Measurements from ENCODE around the gene MNDA.
"Not testable (repeated sequence)": the region's sequence is repeated elsewhere in the genome, so short reads cannot be mapped to it uniquely, and the experiment has no call there.

Gene MNDA

DNA sequence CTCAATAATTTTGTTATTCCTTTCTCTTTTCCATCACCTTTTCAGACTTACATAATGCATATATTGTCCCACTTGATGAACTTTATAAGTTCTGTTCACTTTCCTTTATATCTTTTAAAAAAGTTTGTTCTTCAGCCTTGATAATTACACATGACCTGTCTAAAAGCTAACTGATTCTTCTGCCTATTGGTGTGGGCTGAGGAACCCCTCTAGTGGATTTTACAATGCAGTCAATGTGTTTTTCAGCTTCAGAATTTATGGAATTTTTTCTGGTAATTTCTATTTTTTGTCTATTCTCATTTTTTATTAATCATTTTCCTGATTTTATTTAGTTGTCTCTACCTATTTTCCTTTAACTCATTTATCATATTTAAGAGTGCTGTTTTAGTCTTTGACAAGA is 7.5 kb downstream of the MNDA start:
- intact Hi-C loops (cut with DNase I; ENCODE audit: low total_unique reads), result no loop called here
- DNase-seq, result no peak
- TF ChIP-seq, protein P1, sequence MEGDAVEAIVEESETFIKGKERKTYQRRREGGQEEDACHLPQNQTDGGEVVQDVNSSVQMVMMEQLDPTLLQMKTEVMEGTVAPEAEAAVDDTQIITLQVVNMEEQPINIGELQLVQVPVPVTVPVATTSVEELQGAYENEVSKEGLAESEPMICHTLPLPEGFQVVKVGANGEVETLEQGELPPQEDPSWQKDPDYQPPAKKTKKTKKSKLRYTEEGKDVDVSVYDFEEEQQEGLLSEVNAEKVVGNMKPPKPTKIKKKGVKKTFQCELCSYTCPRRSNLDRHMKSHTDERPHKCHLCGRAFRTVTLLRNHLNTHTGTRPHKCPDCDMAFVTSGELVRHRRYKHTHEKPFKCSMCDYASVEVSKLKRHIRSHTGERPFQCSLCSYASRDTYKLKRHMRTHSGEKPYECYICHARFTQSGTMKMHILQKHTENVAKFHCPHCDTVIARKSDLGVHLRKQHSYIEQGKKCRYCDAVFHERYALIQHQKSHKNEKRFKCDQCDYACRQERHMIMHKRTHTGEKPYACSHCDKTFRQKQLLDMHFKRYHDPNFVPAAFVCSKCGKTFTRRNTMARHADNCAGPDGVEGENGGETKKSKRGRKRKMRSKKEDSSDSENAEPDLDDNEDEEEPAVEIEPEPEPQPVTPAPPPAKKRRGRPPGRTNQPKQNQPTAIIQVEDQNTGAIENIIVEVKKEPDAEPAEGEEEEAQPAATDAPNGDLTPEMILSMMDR (IDR thresholded peaks at IDR 0.05), result no peak
- Histone ChIP-seq H3K36me3 (no peaks in the 10 kb centered on the region), H3K27me3 (no peaks in the 10 kb centered on the region), H3K4me1 (no peaks in the 10 kb centered on the region), H3K27ac (no peak overlapping the region), H3K4me3 (no peak overlapping the region), H3K9me3 (no peaks in the 10 kb centered on the region)

DNA sequence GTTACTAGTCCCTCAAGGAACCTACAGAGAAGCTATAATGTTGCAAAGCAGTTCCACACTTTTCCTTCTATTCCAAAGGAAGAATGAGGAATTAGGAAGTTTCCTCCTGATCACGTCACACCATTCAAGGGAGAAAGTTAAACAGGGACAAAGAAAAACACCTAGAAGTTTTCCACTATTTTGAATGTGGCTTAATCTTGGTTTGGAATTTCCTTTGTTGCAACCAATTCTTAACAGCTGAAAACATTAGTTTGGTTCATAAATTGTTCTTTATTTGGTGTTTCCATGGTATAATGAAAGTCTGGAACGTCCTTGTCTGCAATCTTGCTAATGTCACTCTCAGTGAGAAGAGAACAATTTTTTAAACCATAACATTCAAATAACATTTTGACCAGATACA is 8.4 kb downstream of the MNDA start:
- DNase-seq, result no peak

DNA sequence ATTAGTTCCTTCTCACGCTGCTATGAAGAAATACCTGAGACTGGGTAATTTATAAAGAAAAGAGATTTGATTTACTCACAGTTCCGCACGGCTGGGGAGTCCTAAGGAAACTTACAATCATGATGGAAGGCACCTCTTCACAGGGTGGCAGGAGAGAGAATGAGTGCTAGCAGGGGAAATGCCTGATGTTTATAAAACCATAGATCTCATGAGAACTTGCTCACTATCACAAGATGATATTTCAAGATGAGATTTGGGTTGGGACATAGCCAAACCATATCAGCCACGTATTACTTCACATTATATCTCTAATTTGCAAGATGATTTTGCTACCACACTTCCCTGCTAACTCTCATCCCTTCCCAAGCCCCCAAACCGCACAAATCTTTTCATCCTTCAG is 9.1 kb downstream of the MNDA start:
- no peak overlapping the region for H3K27ac ChIP-seq
- no peaks in the 10 kb centered on the region for H3K27me3 ChIP-seq
- intact Hi-C loops (cut with DNase I; ENCODE audit: low total_unique reads), result no loop called here
- DNase-seq, result no peak
- no peaks in the 10 kb centered on the region for H3K4me1 ChIP-seq
- TF ChIP-seq, protein P1 (IDR thresholded peaks at IDR 0.05), result no peak
- H3K4me3 ChIP-seq, result no peak overlapping the region
- H3K36me3 ChIP-seq, result no peaks in the 10 kb centered on the region
- no peaks in the 10 kb centered on the region for H3K9me3 ChIP-seq

More for the DNA sequence above, 8.4 kb downstream of the MNDA start:
- Histone ChIP-seq H3K36me3 (no peaks in the 10 kb centered on the region), H3K4me3 (no peak overlapping the region), H3K4me1 (no peaks in the 10 kb centered on the region), H3K27ac (no peak overlapping the region), H3K9me3 (no peaks in the 10 kb centered on the region), H3K27me3 (no peaks in the 10 kb centered on the region)
- TF ChIP-seq, protein P1 (IDR thresholded peaks at IDR 0.05), result no peak
- intact Hi-C loops (cut with DNase I; ENCODE audit: low total_unique reads), result no loop called here

DNA sequence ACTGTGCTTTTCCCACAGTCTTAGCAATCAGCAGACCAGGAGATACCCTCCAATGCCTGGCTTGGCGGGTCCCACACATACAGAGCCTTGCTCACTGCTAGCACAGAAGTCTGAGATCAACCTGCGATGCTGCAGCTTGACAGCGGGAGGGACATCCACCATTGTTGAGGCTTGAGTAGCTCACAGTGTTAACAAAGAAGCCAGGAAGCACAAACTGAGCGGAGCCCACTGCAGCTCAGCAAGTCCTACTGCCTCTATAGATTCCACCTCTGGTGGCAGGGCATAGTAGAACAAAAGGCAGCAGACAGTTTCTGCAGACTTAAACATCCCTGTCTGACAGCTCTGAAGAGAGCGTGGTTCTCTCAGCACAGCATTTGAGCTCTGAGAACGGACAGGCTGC is 33.4 kb downstream of the MNDA start:
- TF ChIP-seq, protein P1 (IDR thresholded peaks at IDR 0.05), result no peak

DNA sequence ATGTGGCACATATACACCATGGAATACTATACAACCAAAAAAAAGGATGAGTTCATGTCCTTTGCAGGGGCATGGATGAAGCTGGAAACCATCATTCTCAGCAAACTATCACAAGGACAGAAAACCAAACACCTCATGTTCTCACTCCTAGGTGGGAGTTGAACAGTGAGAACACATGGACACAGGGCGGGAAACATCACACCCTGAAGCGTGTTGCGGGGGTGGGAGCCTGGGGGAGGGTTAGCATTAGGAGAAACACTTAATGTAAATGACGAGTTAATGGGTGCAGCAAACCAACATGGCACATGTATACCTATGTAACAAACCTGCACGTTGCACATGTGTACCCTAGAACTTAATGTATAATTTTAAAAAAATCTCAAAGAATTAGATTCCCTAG is 39.3 kb downstream of the MNDA start:
- H3K4me3 ChIP-seq; H3K27me3 ChIP-seq; H3K27ac ChIP-seq; H3K9me3 ChIP-seq; H3K36me3 ChIP-seq; intact Hi-C loops (cut with DNase I; ENCODE audit: low total_unique reads); DNase-seq; H3K4me1 ChIP-seq: not testable (repeated sequence)

More for the DNA sequence above, 33.4 kb downstream of the MNDA start:
- H3K4me1 ChIP-seq, result no peaks in the 10 kb centered on the region
- H3K27ac ChIP-seq, result no peak overlapping the region
- no peaks in the 10 kb centered on the region for H3K27me3 ChIP-seq
- DNase-seq, result no peak
- intact Hi-C loops (cut with DNase I; ENCODE audit: low total_unique reads), result no loop called here
- peaks cover 0 to 6% (median 5%) of the 10 kb centered on the region in 3 donors for H3K9me3 ChIP-seq
- H3K36me3 ChIP-seq, result no peaks in the 10 kb centered on the region
- H3K4me3 ChIP-seq, result no peak overlapping the region

DNA sequence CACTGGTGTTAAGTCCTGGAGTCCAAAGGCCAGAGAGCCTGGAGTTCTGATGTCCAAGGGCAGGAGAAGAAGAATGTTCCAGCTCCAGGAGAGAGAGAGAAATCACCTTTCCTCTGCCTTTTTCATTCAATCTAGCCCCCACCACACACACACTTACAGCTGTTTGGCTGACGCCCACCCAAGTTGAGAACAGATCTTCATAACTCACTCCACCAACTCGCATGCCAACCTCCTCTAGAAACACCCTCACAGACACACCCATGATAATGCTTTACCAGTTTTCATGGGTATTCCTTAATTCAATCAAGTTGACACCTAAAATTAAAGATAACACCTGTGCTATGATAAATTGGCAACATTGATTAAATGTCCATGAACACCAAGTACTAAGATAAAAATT is 42.0 kb downstream of the MNDA start:
- Histone ChIP-seq H3K4me1 (no peaks in the 10 kb centered on the region), H3K9me3 (no peaks in the 10 kb centered on the region), H3K27ac (no peak overlapping the region), H3K36me3 (no peaks in the 10 kb centered on the region), H3K27me3 (no peaks in the 10 kb centered on the region), H3K4me3 (no peak overlapping the region)
- TF ChIP-seq, protein P1 (IDR thresholded peaks at IDR 0.05), result no peak
- intact Hi-C loops (cut with DNase I; ENCODE audit: low total_unique reads), result no loop called here
- no peak for DNase-seq

Data from tibial artery (tissue), 4 donors.